HG02973 (cell line): ENCODE measurements around the gene TAS2R13.

Source experiments
- ATAC-seq: cut with Tn5 transposase; IDR thresholded peaks from one replicate; pipeline ENCODE4 v1.9.1; 2021; ENCODE audit warnings: moderate library complexity; ENCODE audit not compliant: unreplicated experiment

TAS2R13 gene

GRCh38 chr12:10873378-10873777 is 36.0 kb downstream of the TAS2R13 start:
- ATAC-seq, result no peak

GRCh38 chr12:10867381-10867780 is 42.0 kb downstream of the TAS2R13 start:
- ATAC-seq, result no peak

- ATAC-seq, result no peak
Measured at GRCh38 chr12:10863512-10864218, 45.7 kb downstream of the TAS2R13 start.

- no peak for ATAC-seq
Measured at GRCh38 chr12:10861366-10861765, 48.0 kb downstream of the TAS2R13 start.
